GM23338 (cell line): Measurements from ENCODE around the gene GBF1.

Experiments used
- POLR2AphosphoS5 ChIP-seq: IDR thresholded peaks from 2 replicates; pipeline ENCODE4 v1.6.1; 2016; ENCODE audit warnings: antibody characterized with exemption, low read depth
- TF ChIP-seq, protein P1 (sequence below), 2 experiments: fragments of 200-600 bp in 1 of 2; sonication (generic) in 1 of 2; conservative IDR thresholded peaks; 2 replicates each; pipeline versions ENCODE4 v1.5.1 to v1.6.1; 2016 to 2017; ENCODE audit warnings: antibody characterized with exemption in 2 of 2, low read depth in 2 of 2, mild to moderate bottlenecking in 2 of 2, moderate library complexity in 1 of 2

DNA sequence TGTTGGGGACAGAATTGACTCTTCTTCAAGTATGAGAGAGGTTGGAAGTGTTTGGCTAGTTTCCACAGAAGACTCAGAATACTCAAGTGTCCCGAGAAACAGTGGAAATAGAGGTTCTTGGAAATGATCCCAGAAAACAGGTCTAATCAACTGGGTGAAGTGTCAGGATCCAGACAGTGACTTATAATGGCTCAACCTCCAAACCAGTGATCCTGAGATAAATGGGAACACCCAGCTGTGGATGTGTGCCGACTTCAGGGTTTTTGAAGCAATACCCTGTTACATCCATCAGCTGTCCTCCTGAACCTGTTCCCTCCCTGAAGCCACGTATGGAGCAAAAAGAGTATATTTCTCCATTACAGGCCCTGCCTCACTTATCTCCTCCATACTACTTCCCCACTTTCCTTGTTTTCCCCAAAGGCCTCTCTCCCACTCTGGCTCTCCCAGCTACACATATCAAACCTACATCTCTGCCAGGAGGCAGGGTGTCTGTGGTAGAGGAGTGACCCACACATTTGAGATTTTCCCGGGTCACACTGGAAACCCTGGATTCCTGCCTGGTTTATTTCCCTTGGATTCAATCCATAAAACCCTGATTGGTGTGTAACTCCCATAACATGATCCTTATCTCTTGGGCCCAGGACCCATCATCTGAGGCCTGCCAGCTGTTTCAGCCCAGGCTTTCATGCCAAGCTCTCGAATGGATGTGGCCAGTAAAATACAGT is 36.9 kb upstream of the GBF1 start:
- no peak for TF ChIP-seq POLR2AphosphoS5
- TF ChIP-seq, protein P1, sequence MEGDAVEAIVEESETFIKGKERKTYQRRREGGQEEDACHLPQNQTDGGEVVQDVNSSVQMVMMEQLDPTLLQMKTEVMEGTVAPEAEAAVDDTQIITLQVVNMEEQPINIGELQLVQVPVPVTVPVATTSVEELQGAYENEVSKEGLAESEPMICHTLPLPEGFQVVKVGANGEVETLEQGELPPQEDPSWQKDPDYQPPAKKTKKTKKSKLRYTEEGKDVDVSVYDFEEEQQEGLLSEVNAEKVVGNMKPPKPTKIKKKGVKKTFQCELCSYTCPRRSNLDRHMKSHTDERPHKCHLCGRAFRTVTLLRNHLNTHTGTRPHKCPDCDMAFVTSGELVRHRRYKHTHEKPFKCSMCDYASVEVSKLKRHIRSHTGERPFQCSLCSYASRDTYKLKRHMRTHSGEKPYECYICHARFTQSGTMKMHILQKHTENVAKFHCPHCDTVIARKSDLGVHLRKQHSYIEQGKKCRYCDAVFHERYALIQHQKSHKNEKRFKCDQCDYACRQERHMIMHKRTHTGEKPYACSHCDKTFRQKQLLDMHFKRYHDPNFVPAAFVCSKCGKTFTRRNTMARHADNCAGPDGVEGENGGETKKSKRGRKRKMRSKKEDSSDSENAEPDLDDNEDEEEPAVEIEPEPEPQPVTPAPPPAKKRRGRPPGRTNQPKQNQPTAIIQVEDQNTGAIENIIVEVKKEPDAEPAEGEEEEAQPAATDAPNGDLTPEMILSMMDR (conservative IDR thresholded peaks at IDR 0.05; ENCODE audit: low read depth in 2 of 2): no peak
